A549 (cell line): ENCODE results near the gene PARP6. TPM values are rescaled to one million over a fixed set of nuclear protein-coding genes. Genes with fewer than 3 reads are reported as not detected.

Source experiments
- ATAC-seq, 2 experiments: fragments of 200-7000 bp in 1 of 2; fragments of >200 bp in 1 of 2; cut with Nextera tagmentation in 1 of 2; cut with Tn5 transposase in 1 of 2; 3 replicates each; pipeline versions ENCODE4 v1.8.0 to v1.9.1; 2018 to 2020; ENCODE audit warnings: mild to moderate bottlenecking in 1 of 2, moderate library complexity in 1 of 2
- CTCF ChIA-PET: fragments of 300-600 bp; sonication (Branson Sonifier 250); formaldehyde crosslinking; extraction: SDS; loops from one replicate; lab custom pipeline; 2021; ENCODE audit warnings: antibody characterized with exemption, inconsistent platforms; lab: Yijun Ruan, JAX
- POLR2A ChIA-PET: fragments of 350-600 bp; formaldehyde crosslinking; extraction: SDS; loops from one replicate; lab custom pipeline; 2021; ENCODE audit warnings: antibody characterized with exemption, inconsistent platforms; lab: Yijun Ruan, JAX
- DNase-seq, 2 experiments: peaks; one replicate each; pipeline versions ENCODE4 v3.0.0 to v3.0.0-alpha.2; 2011 to 2016; ENCODE audit warnings: low read depth in 1 of 2, low spot score in 1 of 2
- FAIRE-seq: peaks from 2 replicates; lab custom pipeline; 2011; peaks lifted over from hg19 to GRCh38; lab: Jason Lieb, UNC
- H3K27ac ChIP-seq, 2 experiments: fragments of >200 bp; sonication (Bioruptor Twin); formaldehyde crosslinking; 3 replicates each; pipeline ENCODE4 v1.5.1; 2016 to 2017
- H3K4me1 ChIP-seq: fragments of >200 bp; sonication (Bioruptor Twin); formaldehyde crosslinking; 3 replicates; pipeline ENCODE4 v1.6.1; 2016
- H3K4me2 ChIP-seq: fragments of >200 bp; sonication (Bioruptor Twin); formaldehyde crosslinking; 3 replicates; pipeline ENCODE4 v1.6.1; 2016
- H3K4me3 ChIP-seq: fragments of >200 bp; sonication (Bioruptor Twin); formaldehyde crosslinking; 3 replicates; pipeline ENCODE4 v1.5.1; 2016
- H3K9me3 ChIP-seq: fragments of >200 bp; sonication (Bioruptor Twin); formaldehyde crosslinking; 3 replicates; pipeline ENCODE4 v1.6.1; 2016
- ATOH8 ChIP-seq: fragments of 250-450 bp; sonication (Bioruptor Pico); IDR thresholded peaks from 2 replicates; pipeline ENCODE4 v1.5.0; 2020; ENCODE audit warnings: low read depth, mild to moderate bottlenecking, moderate library complexity
- CBX8 ChIP-seq: fragments of 200-600 bp; sonication (generic); IDR thresholded peaks from 2 replicates; pipeline ENCODE4 v1.6.1; 2016
- E2F6 ChIP-seq: IDR thresholded peaks from 2 replicates; pipeline ENCODE4 v1.6.1; 2012; ENCODE audit warnings: low read depth, borderline replicate concordance
- EP300 ChIP-seq, 2 experiments: fragments of >200 bp; sonication (Bioruptor Twin); formaldehyde crosslinking; IDR thresholded peaks; 2 replicates in 1 of 2; 3 replicates in 1 of 2; pipeline ENCODE4 v1.6.1; 2016 to 2017
- ESRRA ChIP-seq: fragments of 150-350 bp; IDR thresholded peaks from 2 replicates; pipeline ENCODE4 v1.6.1; 2014; ENCODE audit warnings: mild to moderate bottlenecking, low read length, borderline replicate concordance
- FOSB ChIP-seq: fragments of 250-450 bp; sonication (Bioruptor Pico); IDR thresholded peaks from 2 replicates; pipeline ENCODE4 v1.5.0; 2020; ENCODE audit warnings: mild to moderate bottlenecking, moderate library complexity
- FOXS1 ChIP-seq: fragments of 250-450 bp; sonication (Bioruptor Pico); IDR thresholded peaks from 2 replicates; pipeline ENCODE4 v1.5.0; 2020; ENCODE audit warnings: mild to moderate bottlenecking, moderate library complexity
- HEYL ChIP-seq: fragments of 250-450 bp; sonication (Bioruptor Pico); IDR thresholded peaks from 2 replicates; pipeline ENCODE4 v1.8.0; 2021; ENCODE audit warnings: mild to moderate bottlenecking, moderate library complexity
- HMGXB4 ChIP-seq: fragments of 250-450 bp; sonication (Bioruptor Pico); IDR thresholded peaks from 2 replicates; pipeline ENCODE4 v1.5.0; 2021; ENCODE audit warnings: mild to moderate bottlenecking, moderate library complexity, borderline replicate concordance
- HOXA7 ChIP-seq: fragments of 250-450 bp; sonication (Bioruptor Pico); IDR thresholded peaks from 2 replicates; pipeline ENCODE4 v1.5.0; 2020; ENCODE audit warnings: mild to moderate bottlenecking, moderate library complexity
- JUNB ChIP-seq: fragments of >200 bp; sonication (Bioruptor Twin); formaldehyde crosslinking; IDR thresholded peaks from 2 replicates; pipeline ENCODE4 v1.6.1; 2016
- KDM5A ChIP-seq: fragments of 200-600 bp; sonication (generic); IDR thresholded peaks from 2 replicates; pipeline ENCODE4 v1.6.1; 2016; ENCODE audit warnings: antibody characterized with exemption, mild to moderate bottlenecking
- MAFK ChIP-seq: fragments of 450-650 bp; IDR thresholded peaks from 2 replicates; pipeline ENCODE4 v1.6.1; 2014; ENCODE audit not compliant: partially characterized antibody
- MYC ChIP-seq: IDR thresholded peaks from 2 replicates; pipeline ENCODE4 v1.6.1; 2012; ENCODE audit warnings: mild to moderate bottlenecking, inconsistent platforms, low read length, improper control_type of control experiment, borderline replicate concordance
- NR3C1 ChIP-seq: fragments of >200 bp; sonication (Bioruptor Twin); formaldehyde crosslinking; IDR thresholded peaks from 3 replicates; pipeline ENCODE4 v1.6.1; 2017
- POLR2AphosphoS2 ChIP-seq: conservative IDR thresholded peaks from 2 replicates; pipeline ENCODE4 v1.6.1; 2012; ENCODE audit warnings: low read length, improper control_type of control experiment, inconsistent platforms
- RAD21 ChIP-seq, 2 experiments: fragments of >200 bp in 1 of 2; sonication (Bioruptor Twin) in 1 of 2; formaldehyde crosslinking in 1 of 2; IDR thresholded peaks in 1 of 2; conservative IDR thresholded peaks in 1 of 2; 2 replicates in 1 of 2; 3 replicates in 1 of 2; pipeline ENCODE4 v1.6.1; 2012 to 2018; ENCODE audit warnings: inconsistent platforms in 1 of 2
- REST ChIP-seq: fragments of 200-600 bp; sonication (generic); IDR thresholded peaks from 2 replicates; pipeline ENCODE4 v1.6.1; 2016; ENCODE audit warnings: antibody characterized with exemption, mild to moderate bottlenecking, moderate library complexity
- RFX5 ChIP-seq: fragments of 450-650 bp; IDR thresholded peaks from 2 replicates; pipeline ENCODE4 v1.7.1; 2014; ENCODE audit warnings: antibody characterized with exemption, mild to moderate bottlenecking, moderate library complexity
- TFCP2L1 ChIP-seq: fragments of 250-450 bp; sonication (Bioruptor Pico); IDR thresholded peaks from 2 replicates; pipeline ENCODE4 v1.5.0; 2021; ENCODE audit warnings: mild to moderate bottlenecking
- TP53 ChIP-seq: fragments of 250-450 bp; sonication (Bioruptor Pico); IDR thresholded peaks from 2 replicates; pipeline ENCODE4 v1.5.0; 2021; ENCODE audit warnings: mild to moderate bottlenecking, moderate library complexity
- USF2 ChIP-seq: fragments of 450-650 bp; IDR thresholded peaks from 2 replicates; pipeline ENCODE4 v1.6.1; 2014; ENCODE audit warnings: antibody characterized with exemption
- WGBS: methylation state at CpG from one replicate; pipeline ENCODE4 v1.1.6; 2017; ENCODE audit errors: missing lambda C conversion rate; 5-methylcytosine and 5-hydroxymethylcytosine counted together
- polyA plus RNA-seq, 4 experiments: library from polyadenylated mRNA; depleted of rRNA in 3 of 4; stranded (reverse); fragments of >200 nt; fragmentation: RNase III in 1 of 4; extraction: RNeasy Plus Mini Kit Qiagen cat#74134 plus additional on column Dnase treatment in 1 of 4; gene quantifications; 2 replicates in 3 of 4; 3 replicates in 1 of 4; pipeline ENCODE4 v1.2.3, GENCODE V29; 2011 to 2017
- TF ChIP-seq, protein P1 (sequence below): IDR thresholded peaks from 2 replicates; pipeline ENCODE4 v1.6.1; 2012
- TF ChIP-seq, protein P2 (sequence below): fragments of >200 bp; sonication (Bioruptor Twin); formaldehyde crosslinking; IDR thresholded peaks from 2 replicates; pipeline ENCODE4 v1.6.1; 2016

PARP6 gene
- polyA plus RNA-seq, 2 of the 4 experiments (the other 2 are of a cell fraction), result 78.0 to 167 TPM

- TF ChIP-seq MYC (no peak), USF2 (no peak), ESRRA (no peak), HMGXB4 (CRISPR knock-in tag) (no peak), FOXS1 (CRISPR knock-in tag) (no peak), NR3C1 (no peak)
Measured at GRCh38 chr15:72233769-72234168, 38.6 kb downstream of the PARP6 start (continued).

- Histone ChIP-seq H3K4me2 (peak overlapping the region; percentile 80), H3K27ac (peak overlapping the region; percentile 95 to 97), H3K9me3 (no peaks in the 10 kb centered on the region), H3K4me1 (peaks cover 54% of the 10 kb centered on the region), H3K4me3 (peak overlapping the region; percentile 91)
- POLR2A ChIA-PET, result interaction anchor here (0.7 to 3.9 kb wide), 11 partner anchors 9 to 479 kb away, joined by 3 to 40 read pairs (median 6); partner anchors contain the start of gene GRAMD2A
- WGBS, result under 1% methylated on average over 16 of the region's 16 CpGs
- CTCF ChIA-PET, result interaction anchor here (0.9 to 31.1 kb wide), 5 partner anchors 9 to 480 kb away, joined by 3 to 644 read pairs (median 10); partner anchors contain the start of gene GRAMD2A
- DNase-seq, result peak; percentile 83 to 84
- ATAC-seq, result peak; percentile 40 to 44
- peak; percentile 43 for FAIRE-seq
- peak; percentile 23; the same call in 1 of the 2 replicates for TF ChIP-seq HOXA7
- no peak for TF ChIP-seq JUNB
- TF ChIP-seq HEYL (CRISPR knock-in tag), result no peak
- TF ChIP-seq MAFK, result peak; percentile 70
- TF ChIP-seq RFX5, result peak; percentile 88
- 0 out of 5 replicates have a peak, but pooled peaks of 1 of the 2 experiments have one; percentile 1 for TF ChIP-seq RAD21 (conservative IDR thresholded peaks at IDR 0.05 in 1 of 2, IDR thresholded peaks at IDR 0.05 in 1 of 2)
- 0 out of 2 replicates have a peak, but pooled peaks have one; percentile 48 for TF ChIP-seq FOSB
Measured at GRCh38 chr15:72231833-72232478, 40.4 kb downstream of the PARP6 start.

DNA sequence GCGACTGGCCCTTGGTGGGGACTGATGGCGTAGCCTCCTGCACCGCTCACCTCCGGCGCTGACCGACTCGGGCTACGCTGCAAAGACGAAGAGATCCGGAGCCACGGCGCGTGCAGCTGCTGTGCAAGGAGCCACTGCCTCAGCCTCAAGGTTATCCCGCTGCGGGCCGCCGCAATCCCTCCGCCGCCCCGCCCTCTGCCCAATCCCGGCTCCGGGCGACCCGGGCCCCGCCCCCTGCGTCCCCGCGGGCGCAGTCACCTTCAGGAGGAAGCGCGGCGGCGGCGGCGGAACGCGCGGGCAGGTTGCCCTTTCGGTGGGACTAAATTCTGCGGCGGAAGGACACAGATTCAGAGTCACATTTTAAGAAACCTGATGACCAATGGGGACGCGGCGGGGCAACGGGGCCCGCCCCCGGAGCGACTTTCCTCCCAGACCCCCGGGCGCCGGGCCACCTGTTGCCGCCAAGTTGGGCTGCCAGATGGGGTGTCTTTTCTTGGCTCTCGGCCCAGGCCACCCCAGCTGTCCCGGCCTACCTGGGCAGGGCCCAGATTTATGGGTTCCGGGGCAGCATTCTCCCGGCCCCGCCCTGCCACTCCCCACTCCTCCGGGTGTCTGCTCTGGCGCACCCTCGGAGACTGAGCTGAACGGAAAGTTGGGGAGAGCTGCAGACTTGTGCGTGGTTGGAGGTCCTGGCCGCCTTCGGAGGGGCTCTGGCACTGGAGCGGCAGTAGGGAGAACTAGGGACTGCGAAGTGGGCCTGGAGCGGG is 41.1 kb downstream of the PARP6 start, which contains the start of gene PKM:
Gene PKM (minus strand): TSS at position 125 of the 767 bp plus-strand sequence. CDS start 12,093 bp downstream, outside the sequence.
- DNase-seq, result peak; percentile 93 to 100
- peak within 1 kb of the TSS; percentile 91 for H3K4me3 ChIP-seq
- H3K27ac ChIP-seq, result peak within 1 kb of the TSS; percentile 97
- no peak for FAIRE-seq
- H3K9me3 ChIP-seq, result no peaks in the 10 kb centered on the region
- ChIA-PET CTCF (interaction anchor here (1.0 to 31.1 kb wide), 7 partner anchors 10 to 479 kb away, joined by 3 to 644 read pairs (median 10); partner anchors contain the start of gene GRAMD2A), POLR2A (interaction anchor here (0.6 to 3.9 kb wide), 15 partner anchors 9 to 1479 kb away, joined by 3 to 40 read pairs (median 5); partner anchors contain the start of gene GRAMD2A)
- 1% methylated on average over 44 of the region's 67 CpGs for WGBS
- ATAC-seq, result peak; percentile 60 to 75
- H3K4me1 ChIP-seq, result peaks cover 53% of the 10 kb centered on the region
- peak within 1 kb of the TSS; percentile 97 for H3K4me2 ChIP-seq
- TF ChIP-seq, protein P1, sequence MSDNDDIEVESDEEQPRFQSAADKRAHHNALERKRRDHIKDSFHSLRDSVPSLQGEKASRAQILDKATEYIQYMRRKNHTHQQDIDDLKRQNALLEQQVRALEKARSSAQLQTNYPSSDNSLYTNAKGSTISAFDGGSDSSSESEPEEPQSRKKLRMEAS, result peak; percentile 92
- TF ChIP-seq TP53 (CRISPR knock-in tag) (no peak), EP300 (IDR thresholded peaks at IDR 0.05) (peak; percentile 11 to 57; a peak in 1 of 5 replicates), ESRRA (peak; percentile 96), TFCP2L1 (CRISPR knock-in tag) (no peak; the same call in 1 of the 2 replicates), KDM5A (no peak), ATOH8 (peak; percentile 33), POLR2AphosphoS2 (no peak), CBX8 (no peak), E2F6 (peak; percentile 66; the same call in 1 of the 2 replicates), REST (0 out of 2 replicates have a peak, but pooled peaks have one; percentile 33)
- TF ChIP-seq, protein P2, sequence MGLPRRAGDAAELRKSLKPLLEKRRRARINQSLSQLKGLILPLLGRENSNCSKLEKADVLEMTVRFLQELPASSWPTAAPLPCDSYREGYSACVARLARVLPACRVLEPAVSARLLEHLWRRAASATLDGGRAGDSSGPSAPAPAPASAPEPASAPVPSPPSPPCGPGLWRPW, result no peak
